Retinal pigment epithelial cell (primary cell): ENCODE results near the gene RBMS1.
A peak's percentile ranks its signal among the peaks of the same experiment; 100 is the strongest.

Source experiments
- DNase-seq: peaks from one replicate; pipeline ENCODE4 v3.0.0-alpha.2; 2010; ENCODE audit warnings: low read depth
- H3K4me3 ChIP-seq: 2 replicates; pipeline ENCODE4 v1.5.1; 2011; ENCODE audit warnings: mild to moderate bottlenecking, low read length, control low read depth, moderate library complexity
- TF ChIP-seq, protein P1 (sequence below): conservative IDR thresholded peaks from 2 replicates; pipeline ENCODE4 v1.5.1; 2011; ENCODE audit warnings: low read depth, low read length, control low read depth, inconsistent platforms

RBMS1 gene

GRCh38 chr2:160405077-160405867 is 88.3 kb downstream of the RBMS1 start:
- DNase-seq = no peak
- TF ChIP-seq, protein P1, sequence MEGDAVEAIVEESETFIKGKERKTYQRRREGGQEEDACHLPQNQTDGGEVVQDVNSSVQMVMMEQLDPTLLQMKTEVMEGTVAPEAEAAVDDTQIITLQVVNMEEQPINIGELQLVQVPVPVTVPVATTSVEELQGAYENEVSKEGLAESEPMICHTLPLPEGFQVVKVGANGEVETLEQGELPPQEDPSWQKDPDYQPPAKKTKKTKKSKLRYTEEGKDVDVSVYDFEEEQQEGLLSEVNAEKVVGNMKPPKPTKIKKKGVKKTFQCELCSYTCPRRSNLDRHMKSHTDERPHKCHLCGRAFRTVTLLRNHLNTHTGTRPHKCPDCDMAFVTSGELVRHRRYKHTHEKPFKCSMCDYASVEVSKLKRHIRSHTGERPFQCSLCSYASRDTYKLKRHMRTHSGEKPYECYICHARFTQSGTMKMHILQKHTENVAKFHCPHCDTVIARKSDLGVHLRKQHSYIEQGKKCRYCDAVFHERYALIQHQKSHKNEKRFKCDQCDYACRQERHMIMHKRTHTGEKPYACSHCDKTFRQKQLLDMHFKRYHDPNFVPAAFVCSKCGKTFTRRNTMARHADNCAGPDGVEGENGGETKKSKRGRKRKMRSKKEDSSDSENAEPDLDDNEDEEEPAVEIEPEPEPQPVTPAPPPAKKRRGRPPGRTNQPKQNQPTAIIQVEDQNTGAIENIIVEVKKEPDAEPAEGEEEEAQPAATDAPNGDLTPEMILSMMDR = no peak
- peak overlapping the region; percentile 85 for H3K4me3 ChIP-seq

GRCh38 chr2:160402997-160403979 is 90.3 kb downstream of the RBMS1 start:
- TF ChIP-seq, protein P1 = no peak
- no peak overlapping the region for H3K4me3 ChIP-seq
- DNase-seq = peak; percentile 83

- no peak for DNase-seq
- no peak overlapping the region for H3K4me3 ChIP-seq
- TF ChIP-seq, protein P1 = no peak
These were observed 91.1 kb downstream of the RBMS1 start for GRCh38 chr2:160402501-160402900.

- DNase-seq = no peak
- H3K4me3 ChIP-seq = no peak overlapping the region
- TF ChIP-seq, protein P1 = no peak
These were observed 91.7 kb downstream of the RBMS1 start for GRCh38 chr2:160401895-160402294.

- no peak overlapping the region for H3K4me3 ChIP-seq
- TF ChIP-seq, protein P1 = no peak
- DNase-seq = no peak
These were observed 93.7 kb downstream of the RBMS1 start for GRCh38 chr2:160399880-160400279.

DNA sequence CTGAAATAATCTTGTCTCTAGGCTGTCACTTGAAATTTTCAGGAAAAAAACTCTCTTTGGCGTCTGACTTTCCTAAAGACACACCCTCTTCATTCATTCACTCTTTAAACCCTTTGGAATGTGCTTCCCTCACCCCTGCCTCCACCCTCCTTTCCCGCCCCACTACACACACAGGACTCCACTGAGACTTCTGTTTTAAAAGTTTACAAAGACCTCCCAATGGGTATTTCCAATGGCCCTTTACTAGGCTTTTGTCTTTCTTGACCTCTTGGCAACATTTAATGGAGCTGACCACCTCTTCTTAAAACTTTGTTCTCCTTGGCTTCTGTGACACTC is 96.1 kb downstream of the RBMS1 start:
- DNase-seq = no peak
- H3K4me3 ChIP-seq = no peak overlapping the region
- TF ChIP-seq, protein P1 = no peak
